OCI-LY3 (cell line): ENCODE measurements around the gene ADAM8.

ENCODE experiments used
- EZH2phosphoT487 ChIP-seq: fragments of 200-600 bp; shearing (Covaris generic); IDR thresholded peaks from 2 replicates; pipeline ENCODE4 v1.6.1; 2018; ENCODE audit warnings: antibody characterized with exemption, mixed run types, low read depth
- TF ChIP-seq, protein P1 (sequence below): fragments of 200-600, 300-600 bp; sonication (generic); IDR thresholded peaks from 2 replicates; pipeline ENCODE4 v1.5.1; 2014; ENCODE audit warnings: antibody characterized with exemption, low read length, low read depth

DNA sequence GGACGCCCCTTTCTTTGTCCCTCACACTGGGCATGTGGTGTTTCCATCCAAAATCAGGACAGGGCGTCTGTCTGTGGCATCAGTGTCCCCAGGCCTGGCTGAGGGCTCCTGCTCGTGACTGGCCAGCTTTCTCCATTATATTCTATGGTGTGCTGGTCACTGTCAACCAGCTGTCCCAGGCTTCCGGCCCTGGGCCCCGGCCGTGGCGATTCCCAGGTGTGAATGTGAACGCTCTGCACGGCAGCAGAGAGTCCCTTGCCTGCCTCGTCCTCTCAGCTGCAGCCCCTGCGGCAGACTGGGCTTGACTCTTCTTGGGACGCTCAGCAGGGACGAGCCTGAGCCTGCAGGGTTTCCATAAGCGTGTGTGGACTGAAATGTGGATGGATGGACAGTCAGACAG is 52.6 kb downstream of the ADAM8 start:
- TF ChIP-seq EZH2phosphoT487 = no peak
- TF ChIP-seq, protein P1, sequence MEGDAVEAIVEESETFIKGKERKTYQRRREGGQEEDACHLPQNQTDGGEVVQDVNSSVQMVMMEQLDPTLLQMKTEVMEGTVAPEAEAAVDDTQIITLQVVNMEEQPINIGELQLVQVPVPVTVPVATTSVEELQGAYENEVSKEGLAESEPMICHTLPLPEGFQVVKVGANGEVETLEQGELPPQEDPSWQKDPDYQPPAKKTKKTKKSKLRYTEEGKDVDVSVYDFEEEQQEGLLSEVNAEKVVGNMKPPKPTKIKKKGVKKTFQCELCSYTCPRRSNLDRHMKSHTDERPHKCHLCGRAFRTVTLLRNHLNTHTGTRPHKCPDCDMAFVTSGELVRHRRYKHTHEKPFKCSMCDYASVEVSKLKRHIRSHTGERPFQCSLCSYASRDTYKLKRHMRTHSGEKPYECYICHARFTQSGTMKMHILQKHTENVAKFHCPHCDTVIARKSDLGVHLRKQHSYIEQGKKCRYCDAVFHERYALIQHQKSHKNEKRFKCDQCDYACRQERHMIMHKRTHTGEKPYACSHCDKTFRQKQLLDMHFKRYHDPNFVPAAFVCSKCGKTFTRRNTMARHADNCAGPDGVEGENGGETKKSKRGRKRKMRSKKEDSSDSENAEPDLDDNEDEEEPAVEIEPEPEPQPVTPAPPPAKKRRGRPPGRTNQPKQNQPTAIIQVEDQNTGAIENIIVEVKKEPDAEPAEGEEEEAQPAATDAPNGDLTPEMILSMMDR = no peak
